ENCODE results near the gene BRI3BP.
"Not testable (repeated sequence)": the region's sequence is repeated elsewhere in the genome, so short reads cannot be mapped to it uniquely, and the experiment has no call there.

The BRI3BP gene

GRCh38 chr12:125069616-125070015, 76.2 kb downstream of the BRI3BP start:
- no peak for DNase-seq (ENCODE audit: low read depth)

DNA sequence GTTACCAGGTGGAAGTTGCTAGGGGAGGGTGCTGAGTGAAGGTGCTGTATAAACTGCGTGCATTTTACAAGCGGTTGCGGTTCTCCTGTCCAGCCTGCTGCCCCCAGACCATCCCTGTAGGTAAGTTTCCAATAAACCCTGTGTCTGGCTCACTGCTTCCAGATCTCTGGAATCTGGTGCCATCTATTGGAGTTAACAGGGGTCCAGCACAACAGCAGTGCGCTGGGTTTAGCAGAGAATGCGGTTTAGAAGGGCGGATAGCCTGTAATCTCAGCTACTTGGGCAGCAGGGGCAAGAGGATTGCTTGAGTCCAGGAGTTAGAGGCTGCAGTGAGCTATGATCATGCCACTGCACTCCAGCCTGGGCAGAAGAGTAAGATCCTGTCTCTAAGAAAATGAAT, 76.7 kb downstream of the BRI3BP start:
- no peak for DNase-seq (ENCODE audit: low read depth)

DNA sequence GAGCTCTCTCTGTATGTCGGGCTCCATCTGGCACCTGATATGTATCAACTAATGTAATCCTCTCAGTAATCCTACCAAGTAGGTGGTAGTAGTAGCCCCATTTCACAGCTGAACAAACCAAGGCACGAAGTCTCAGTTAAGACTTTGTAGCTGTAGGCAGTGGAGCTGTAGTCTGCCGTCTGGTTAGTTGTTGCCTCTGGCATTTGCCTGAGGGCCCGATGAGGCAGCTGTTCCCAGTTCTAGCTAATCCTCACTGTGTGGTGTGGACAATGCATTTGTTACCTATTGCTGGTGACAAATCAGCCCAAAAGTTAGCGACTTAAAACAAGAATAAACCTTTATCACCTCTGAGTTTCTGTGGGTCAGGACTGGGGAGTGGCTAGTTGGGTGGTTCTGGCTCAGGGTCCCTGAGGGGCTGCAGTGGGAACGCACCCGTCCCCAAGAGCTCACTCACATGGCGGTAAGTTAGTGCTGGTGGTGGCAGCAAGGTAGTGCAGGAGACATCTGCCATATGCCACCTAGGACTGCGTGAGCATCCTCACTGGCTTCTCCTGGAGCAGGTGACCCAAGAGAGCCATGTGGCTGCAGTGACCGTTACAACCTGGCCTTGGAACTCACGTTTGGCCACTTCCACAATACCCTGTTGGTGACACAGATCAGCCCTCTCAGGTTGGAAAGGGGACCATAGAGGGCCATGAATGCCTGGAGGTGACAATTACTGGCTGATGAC, 77.4 kb downstream of the BRI3BP start:
- no peak for DNase-seq (ENCODE audit: low read depth)

- no peak for DNase-seq (ENCODE audit: low read depth)
Measured at GRCh38 chr12:125071456-125071855, 78.0 kb downstream of the BRI3BP start.

- DNase-seq (ENCODE audit: low read depth), result no peak
Measured at GRCh38 chr12:125072496-125072895, 79.1 kb downstream of the BRI3BP start.

DNA sequence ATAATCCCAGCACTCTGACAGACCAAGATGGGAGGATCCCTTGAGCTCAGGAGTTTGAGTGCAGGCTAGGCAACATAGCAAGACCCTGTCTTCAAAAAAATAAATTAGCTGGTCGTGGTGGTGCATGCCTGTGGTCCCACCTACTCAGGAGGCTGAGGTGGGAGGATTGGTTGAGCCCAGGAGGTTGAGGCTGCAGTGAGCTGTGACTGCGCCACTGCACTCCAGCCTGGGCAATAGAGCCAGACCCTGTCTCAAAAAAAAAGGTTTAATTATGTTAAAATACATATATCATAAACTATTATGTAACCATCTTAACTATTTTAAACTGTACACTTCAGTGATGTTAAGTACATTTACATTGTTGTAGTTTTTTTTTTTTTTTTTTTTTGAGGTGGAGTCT, 80.8 kb downstream of the BRI3BP start:
- DNase-seq (ENCODE audit: low read depth), result not testable (repeated sequence)

DNA sequence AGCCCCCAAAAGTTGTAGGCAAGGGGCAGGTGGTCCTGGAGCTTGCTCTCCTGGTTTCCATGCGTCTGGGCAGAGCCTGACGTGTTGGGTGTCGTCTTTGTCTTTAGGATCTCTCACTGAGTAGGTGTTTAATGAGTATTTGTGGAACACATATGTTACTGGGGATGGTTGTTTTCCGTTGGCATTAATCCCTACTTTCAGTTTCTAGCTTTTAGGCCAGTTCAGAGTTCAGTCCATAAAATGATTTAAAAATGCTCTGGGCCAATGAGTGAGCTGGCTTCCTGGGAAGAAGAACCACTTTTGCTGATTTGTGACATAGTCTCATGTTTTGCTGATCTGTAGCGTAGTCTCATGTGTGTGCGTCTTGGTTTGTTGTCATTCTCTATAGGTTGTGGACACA, 82.7 kb downstream of the BRI3BP start:
- no peak for DNase-seq (ENCODE audit: low read depth)

DNA sequence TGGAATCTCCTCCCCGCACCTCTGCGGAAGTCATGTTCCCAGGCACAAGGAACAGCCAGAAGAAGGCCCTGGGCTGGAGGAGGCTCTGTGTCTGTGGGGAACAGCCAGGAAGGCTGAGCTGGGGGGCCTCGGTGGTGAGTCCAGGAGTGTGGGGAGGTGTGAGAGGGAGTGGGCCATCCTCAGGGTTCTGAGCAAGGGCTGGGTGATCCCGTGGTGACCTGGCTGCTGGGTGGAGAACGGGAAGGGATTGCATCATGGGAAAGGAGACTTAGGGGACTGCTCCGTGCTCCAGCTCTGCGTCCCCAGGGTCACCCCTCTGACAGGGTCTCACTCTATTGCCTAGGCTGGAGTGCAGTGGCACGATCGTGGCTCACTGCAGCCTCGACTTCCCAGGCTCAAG, 85.6 kb downstream of the BRI3BP start:
- no peak for DNase-seq (ENCODE audit: low read depth)

- DNase-seq (ENCODE audit: low read depth), result no peak
Measured at GRCh38 chr12:125079648-125080645, 86.5 kb downstream of the BRI3BP start.

Data from stimulated activated CD8-positive, alpha-beta memory T cell treated with anti-CD3 and anti-CD28 coated beads, Interleukin-12 subunit alpha, Interleukin-12 subunit beta, amount 100 ng/mL, for 4 hours (primary cell).